Astrocyte of the hippocampus (primary cell): ENCODE data around the gene CSMD2.

Source experiments
- DNase-seq: peaks from one replicate; pipeline ENCODE4 v3.0.0; 2011; ENCODE audit warnings: low read depth, low spot score

CSMD2 gene

GRCh38 chr1:34156739-34157138 lies 8.3 kb downstream of the CSMD2 start:
- no peak for DNase-seq

- peak; percentile 30 for DNase-seq
Observed at GRCh38 chr1:34155860-34156259, 9.2 kb downstream of the CSMD2 start.

GRCh38 chr1:34153246-34153645 lies 11.8 kb downstream of the CSMD2 start:
- DNase-seq: no peak

GRCh38 chr1:34149501-34149900 lies 15.5 kb downstream of the CSMD2 start:
- peak; percentile 31 for DNase-seq

- no peak for DNase-seq
Observed at GRCh38 chr1:34147301-34147700, 17.7 kb downstream of the CSMD2 start.

GRCh38 chr1:34144766-34145165 lies 20.3 kb downstream of the CSMD2 start:
- peak; percentile 73 for DNase-seq

- no peak for DNase-seq
Observed at GRCh38 chr1:34143975-34144374, 21.1 kb downstream of the CSMD2 start.

GRCh38 chr1:34140011-34140676 lies 24.9 kb downstream of the CSMD2 start:
- DNase-seq: no peak

GRCh38 chr1:34137411-34137810 lies 27.6 kb downstream of the CSMD2 start:
- DNase-seq: no peak

GRCh38 chr1:34132161-34132420 lies 32.9 kb downstream of the CSMD2 start:
- DNase-seq: no peak

GRCh38 chr1:34131396-34132160 lies 33.5 kb downstream of the CSMD2 start:
- no peak for DNase-seq

- DNase-seq: no peak
Observed at GRCh38 chr1:34130306-34130705, 34.7 kb downstream of the CSMD2 start.

- no peak for DNase-seq
Observed at GRCh38 chr1:34129630-34130029, 35.4 kb downstream of the CSMD2 start.

GRCh38 chr1:34128186-34128889 lies 36.7 kb downstream of the CSMD2 start:
- DNase-seq: no peak

GRCh38 chr1:34127006-34128000 lies 37.7 kb downstream of the CSMD2 start:
- no peak for DNase-seq

- no peak for DNase-seq
Observed at GRCh38 chr1:34126486-34126885, 38.5 kb downstream of the CSMD2 start.

GRCh38 chr1:34125721-34126380 lies 39.2 kb downstream of the CSMD2 start:
- DNase-seq: peak; percentile 38

GRCh38 chr1:34122080-34122932 lies 42.7 kb downstream of the CSMD2 start:
- DNase-seq: no peak

GRCh38 chr1:34115233-34115632 lies 49.8 kb downstream of the CSMD2 start:
- no peak for DNase-seq

- peak; percentile 39 for DNase-seq
Observed at GRCh38 chr1:34113887-34114286, 51.1 kb downstream of the CSMD2 start.
